MM.1S (cell line): Measurements from ENCODE around the gene TPSD1.

Experiments used
- CTCF ChIP-seq: fragments of 300-600 bp; sonication (generic); IDR thresholded peaks from 2 replicates; pipeline ENCODE4 v1.5.1; 2016; ENCODE audit warnings: antibody characterized with exemption, low read length, mixed read lengths
- EZH2 ChIP-seq: fragments of 300-600 bp; sonication (generic); optimal IDR thresholded peaks from 2 replicates; pipeline ENCODE3; 2017; ENCODE audit warnings: low read depth, mild to moderate bottlenecking, antibody characterized with exemption, low read length, mixed read lengths

- TF ChIP-seq CTCF = no peak
- TF ChIP-seq EZH2 = no peak
These were observed 21.9 kb downstream of the TPSD1 start for GRCh38 chr16:1277617-1278282.
